WTC11 (cell line): Measurements from ENCODE around the gene OCIAD1. TPM values are rescaled to one million over a fixed set of nuclear protein-coding genes. Genes with fewer than 3 reads are reported as not detected.

ENCODE experiments used
- ATAC-seq: fragments of 200-7000 bp; cut with Tn5 transposase; 2 replicates; pipeline ENCODE4 v1.10.0; 2021; ENCODE audit warnings: mild to moderate bottlenecking, moderate library complexity
- CTCF ChIA-PET: fragments of 300-600 bp; sonication (Branson Sonifier 250); formaldehyde crosslinking; loops from one replicate; lab custom pipeline; 2021; ENCODE audit warnings: antibody characterized with exemption; lab: Charles Lee
- POLR2A ChIA-PET: fragments of 350-600 bp; sonication (Branson Sonifier 250); formaldehyde crosslinking; loops from one replicate; lab custom pipeline; 2021; ENCODE audit warnings: antibody characterized with exemption; lab: Charles Lee
- DNase-seq: peaks from one replicate; pipeline ENCODE4 v3.0.0; 2021; ENCODE audit warnings: low spot score
- H3K27ac Mint-ChIP-seq: 2 replicates; pipeline ENCODE4 v1.8.0; 2021; ENCODE audit warnings: mixed read lengths
- H3K27me3 Mint-ChIP-seq: 2 replicates; pipeline ENCODE4 v1.8.0; 2021; ENCODE audit warnings: low read depth, mild to moderate bottlenecking, moderate library complexity, mixed read lengths
- H3K36me3 Mint-ChIP-seq: 2 replicates; pipeline ENCODE4 v1.8.0; 2021; ENCODE audit warnings: mixed read lengths
- H3K4me1 Mint-ChIP-seq: 2 replicates; pipeline ENCODE4 v1.8.0; 2022; ENCODE audit warnings: mixed read lengths
- H3K4me3 Mint-ChIP-seq: 2 replicates; pipeline ENCODE4 v1.8.0; 2021; ENCODE audit warnings: mild to moderate bottlenecking, moderate library complexity, mixed read lengths
- H3K9me3 Mint-ChIP-seq: 2 replicates; pipeline ENCODE4 v1.8.0; 2021; ENCODE audit warnings: mixed read lengths
- E2F4 ChIP-seq: sonication (generic); formaldehyde crosslinking; IDR thresholded peaks from 2 replicates; pipeline ENCODE4 v1.8.1; 2022; ENCODE audit warnings: low read depth, mild to moderate bottlenecking, moderate library complexity, missing genetic modification reagents, borderline replicate concordance
- ELF4 ChIP-seq: sonication (generic); formaldehyde crosslinking; IDR thresholded peaks from 2 replicates; pipeline ENCODE4 v1.8.1; 2022; ENCODE audit warnings: low read depth, mild to moderate bottlenecking, moderate library complexity, missing genetic modification reagents
- ETV6 ChIP-seq: sonication (generic); formaldehyde crosslinking; IDR thresholded peaks from 2 replicates; pipeline ENCODE4 v1.8.1; 2022; ENCODE audit warnings: mild to moderate bottlenecking, missing genetic modification reagents
- GRHL2 ChIP-seq: fragments of 250-450 bp; sonication (Bioruptor Pico); IDR thresholded peaks from 2 replicates; pipeline ENCODE4 v1.8.0; 2022; ENCODE audit warnings: mild to moderate bottlenecking, moderate library complexity; ENCODE audit not compliant: insufficient replicate concordance, severe bottlenecking
- GTF2I ChIP-seq: fragments of 250-450 bp; sonication (Bioruptor Pico); conservative IDR thresholded peaks from 2 replicates; pipeline ENCODE4 v1.4.0; 2021; ENCODE audit warnings: mild to moderate bottlenecking
- IRF2 ChIP-seq: sonication (generic); formaldehyde crosslinking; IDR thresholded peaks from 2 replicates; pipeline ENCODE4 v1.8.0; 2022; ENCODE audit warnings: low read depth, missing genetic modification reagents, borderline replicate concordance
- JUN ChIP-seq: sonication (generic); formaldehyde crosslinking; IDR thresholded peaks from 2 replicates; pipeline ENCODE4 v1.8.0; 2023; ENCODE audit warnings: mild to moderate bottlenecking, missing genetic modification reagents
- NFATC4 ChIP-seq: fragments of 250-450 bp; sonication (Bioruptor Pico); IDR thresholded peaks from 2 replicates; pipeline ENCODE4 v1.9.0; 2021; ENCODE audit warnings: mild to moderate bottlenecking
- NFYB ChIP-seq: sonication (generic); formaldehyde crosslinking; conservative IDR thresholded peaks from 2 replicates; pipeline ENCODE4 v1.8.0; 2022; ENCODE audit warnings: low read depth, missing genetic modification reagents
- NR1H2 ChIP-seq: sonication (generic); formaldehyde crosslinking; IDR thresholded peaks from 2 replicates; pipeline ENCODE4 v1.9.0; 2021; ENCODE audit warnings: mild to moderate bottlenecking, moderate library complexity, missing genetic modification reagents
- RELA ChIP-seq: sonication (generic); formaldehyde crosslinking; IDR thresholded peaks from 2 replicates; pipeline ENCODE4 v1.8.1; 2022; ENCODE audit warnings: missing genetic modification reagents, mild to moderate bottlenecking, borderline replicate concordance
- RORB ChIP-seq: fragments of 250-450 bp; sonication (Bioruptor Pico); IDR thresholded peaks from 2 replicates; pipeline ENCODE4 v1.9.0; 2021; ENCODE audit warnings: mild to moderate bottlenecking
- SMAD3 ChIP-seq: sonication (generic); formaldehyde crosslinking; IDR thresholded peaks from 2 replicates; pipeline ENCODE4 v1.8.0; 2022; ENCODE audit warnings: missing genetic modification reagents, mild to moderate bottlenecking, borderline replicate concordance
- SMAD4 ChIP-seq: sonication (generic); formaldehyde crosslinking; IDR thresholded peaks from 2 replicates; pipeline ENCODE4 v1.8.0; 2022; ENCODE audit warnings: mild to moderate bottlenecking, missing genetic modification reagents
- SOX15 ChIP-seq: fragments of 250-450 bp; sonication (Bioruptor Pico); IDR thresholded peaks from 2 replicates; pipeline ENCODE4 v1.9.0; 2021; ENCODE audit warnings: mild to moderate bottlenecking
- TCF7 ChIP-seq: sonication (generic); formaldehyde crosslinking; IDR thresholded peaks from 2 replicates; pipeline ENCODE4 v1.8.0; 2022; ENCODE audit warnings: mild to moderate bottlenecking, low read depth, missing genetic modification reagents, moderate library complexity
- ZBTB21 ChIP-seq: sonication (generic); formaldehyde crosslinking; IDR thresholded peaks from 2 replicates; pipeline ENCODE4 v1.8.1; 2023; ENCODE audit warnings: mild to moderate bottlenecking, missing genetic modification reagents, borderline replicate concordance
- ZNF121 ChIP-seq: sonication (generic); formaldehyde crosslinking; IDR thresholded peaks from 2 replicates; pipeline ENCODE4 v1.8.0; 2023; ENCODE audit warnings: missing genetic modification reagents
- ZNF138 ChIP-seq: sonication (generic); formaldehyde crosslinking; conservative IDR thresholded peaks from 2 replicates; pipeline ENCODE4 v1.8.1; 2022; ENCODE audit warnings: mild to moderate bottlenecking, moderate library complexity, missing genetic modification reagents
- ZNF219 ChIP-seq: sonication (generic); formaldehyde crosslinking; IDR thresholded peaks from 2 replicates; pipeline ENCODE4 v1.8.0; 2023; ENCODE audit warnings: missing genetic modification reagents, mild to moderate bottlenecking, borderline replicate concordance
- ZNF317 ChIP-seq: sonication (generic); formaldehyde crosslinking; IDR thresholded peaks from 2 replicates; pipeline ENCODE4 v1.8.1; 2023; ENCODE audit warnings: low read depth, mild to moderate bottlenecking, moderate library complexity, missing genetic modification reagents, borderline replicate concordance
- ZNF396 ChIP-seq: fragments of 250-450 bp; sonication (Bioruptor Pico); IDR thresholded peaks from 2 replicates; pipeline ENCODE4 v1.8.0; 2021; ENCODE audit warnings: mild to moderate bottlenecking, moderate library complexity, borderline replicate concordance
- total RNA-seq: library from RNA; stranded (reverse); gene quantifications from 3 replicates; pipeline ENCODE4 v1.2.3, GENCODE V29; 2021
- TF ChIP-seq, protein P1 (sequence below): sonication (generic); formaldehyde crosslinking; IDR thresholded peaks from 2 replicates; pipeline ENCODE4 v1.8.1; 2023; ENCODE audit warnings: mild to moderate bottlenecking, moderate library complexity, missing genetic modification reagents
- TF ChIP-seq, protein P2 (sequence below): sonication (generic); formaldehyde crosslinking; IDR thresholded peaks from 2 replicates; pipeline ENCODE4 v1.8.0; 2023; ENCODE audit warnings: missing genetic modification reagents
- TF ChIP-seq, protein P3 (sequence below): sonication (generic); formaldehyde crosslinking; IDR thresholded peaks from 2 replicates; pipeline ENCODE4 v1.8.1; 2023; ENCODE audit warnings: mild to moderate bottlenecking, missing genetic modification reagents, moderate library complexity

The OCIAD1 gene
- total RNA-seq, 1 experiment from 2014 or later, result 135 TPM

DNA sequence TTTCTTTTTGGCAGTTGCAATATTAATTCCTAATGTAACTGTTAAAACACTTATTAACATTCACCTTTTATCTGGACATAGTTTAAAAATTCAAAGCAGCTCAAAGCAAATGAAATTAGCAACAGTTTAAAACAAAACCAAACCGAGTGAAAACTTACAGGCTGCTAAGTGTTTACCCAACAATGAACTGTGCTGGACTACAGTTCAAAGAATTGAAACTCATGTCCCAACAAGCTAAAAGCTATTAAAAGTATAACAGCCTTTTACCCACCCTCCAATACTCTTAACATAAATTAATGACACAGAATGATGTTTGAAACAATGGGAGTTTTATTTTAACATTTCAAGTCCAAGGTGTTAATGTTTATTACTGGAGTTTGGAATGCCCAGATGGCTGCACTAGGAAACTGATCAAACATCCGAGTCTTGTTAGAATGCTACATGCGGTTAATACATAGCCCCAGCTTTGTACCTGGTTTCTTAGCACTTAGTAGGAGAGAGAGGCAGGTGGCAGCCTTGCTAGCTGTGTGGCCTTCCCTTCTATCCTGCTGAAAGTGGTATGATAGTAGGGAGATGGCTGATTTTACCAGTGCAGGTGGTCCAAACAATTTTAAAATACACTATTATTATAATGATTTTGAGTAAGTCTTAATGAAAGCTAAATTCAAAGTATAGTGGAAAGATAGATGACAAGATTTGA, 29.7 kb upstream of the OCIAD1 start:
- peaks cover 4% of the 10 kb centered on the region for H3K9me3 Mint-ChIP-seq
- peaks cover 19% of the 10 kb centered on the region for H3K4me1 Mint-ChIP-seq
- H3K36me3 Mint-ChIP-seq, result no peaks in the 10 kb centered on the region
- DNase-seq (no peak), ATAC-seq (peak; percentile 62)
- H3K4me3 Mint-ChIP-seq, result no peak overlapping the region
- H3K27ac Mint-ChIP-seq, result no peak overlapping the region
- ChIA-PET POLR2A (no interaction called here), CTCF (interaction anchor here (0.7 kb wide), 1 partner anchor 25 kb away, joined by 4 read pairs; no protein-coding TSS in a partner anchor)
- H3K27me3 Mint-ChIP-seq, result no peaks in the 10 kb centered on the region; the same call in 1 of the 2 replicates
- no peak for TF ChIP-seq TCF7 (CRISPR knock-in tag)
- no peak for TF ChIP-seq SMAD4
- TF ChIP-seq ZNF121 (CRISPR knock-in tag), result no peak
- no peak for TF ChIP-seq RORB (CRISPR knock-in tag)

DNA sequence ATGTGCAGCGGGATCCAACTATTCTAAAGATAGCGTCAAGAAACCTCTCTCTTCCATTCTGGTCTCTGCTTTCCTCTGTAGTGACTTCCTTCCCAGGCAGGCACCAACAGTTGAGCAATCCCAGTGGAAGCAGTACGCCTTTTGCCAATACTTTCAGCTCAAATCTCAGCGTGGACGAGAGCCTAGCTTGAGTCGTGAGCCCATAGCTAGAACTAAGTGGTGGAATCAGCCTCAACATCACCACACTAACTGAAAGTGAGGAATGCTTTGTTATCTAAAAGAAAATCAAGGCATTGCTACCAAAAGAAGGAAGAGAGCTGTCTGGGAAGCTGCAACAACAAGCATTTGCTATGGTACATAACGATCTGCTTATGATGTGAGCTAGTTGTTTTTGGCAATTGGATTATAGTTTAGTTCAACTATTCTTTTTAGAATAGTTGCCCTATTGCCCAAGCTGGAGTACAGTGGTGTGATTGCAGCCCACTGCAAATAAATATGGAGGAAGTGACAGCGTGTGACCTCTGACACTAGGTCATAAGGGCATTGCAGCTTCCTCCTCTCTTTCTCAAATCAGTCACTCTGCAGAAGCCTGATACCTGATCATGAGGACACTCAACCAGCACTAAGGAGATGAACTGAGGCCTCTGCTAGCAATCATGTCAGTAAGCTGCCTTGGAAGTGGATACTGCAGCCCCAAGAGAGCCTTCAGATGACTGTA, 26.1 kb upstream of the OCIAD1 start:
- H3K9me3 Mint-ChIP-seq, result peaks cover 4% of the 10 kb centered on the region
- POLR2A ChIA-PET, result interaction anchor here (0.8 to 1.1 kb wide), 3 partner anchors 13 to 24 kb away, joined by 3 read pairs; partner anchors contain the start of gene FRYL
- 0 out of 2 replicates have a peak, but pooled peaks cover 3% of the 10 kb centered on the region for H3K4me1 Mint-ChIP-seq
- H3K27me3 Mint-ChIP-seq, result no peaks in the 10 kb centered on the region; the same call in 1 of the 2 replicates
- TF ChIP-seq, protein P1, sequence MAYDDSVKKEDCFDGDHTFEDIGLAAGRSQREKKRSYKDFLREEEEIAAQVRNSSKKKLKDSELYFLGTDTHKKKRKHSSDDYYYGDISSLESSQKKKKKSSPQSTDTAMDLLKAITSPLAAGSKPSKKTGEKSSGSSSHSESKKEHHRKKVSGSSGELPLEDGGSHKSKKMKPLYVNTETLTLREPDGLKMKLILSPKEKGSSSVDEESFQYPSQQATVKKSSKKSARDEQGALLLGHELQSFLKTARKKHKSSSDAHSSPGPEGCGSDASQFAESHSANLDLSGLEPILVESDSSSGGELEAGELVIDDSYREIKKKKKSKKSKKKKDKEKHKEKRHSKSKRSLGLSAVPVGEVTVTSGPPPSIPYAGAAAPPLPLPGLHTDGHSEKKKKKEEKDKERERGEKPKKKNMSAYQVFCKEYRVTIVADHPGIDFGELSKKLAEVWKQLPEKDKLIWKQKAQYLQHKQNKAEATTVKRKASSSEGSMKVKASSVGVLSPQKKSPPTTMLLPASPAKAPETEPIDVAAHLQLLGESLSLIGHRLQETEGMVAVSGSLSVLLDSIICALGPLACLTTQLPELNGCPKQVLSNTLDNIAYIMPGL (CRISPR knock-in tag), result no peak
- TF ChIP-seq, all 79 proteins: peak for 0
- Mint-ChIP-seq H3K4me3 (no peak overlapping the region), H3K27ac (peak overlapping the region; percentile 83), H3K36me3 (no peaks in the 10 kb centered on the region)
- no peak for DNase-seq
- ATAC-seq, result no peak
- CTCF ChIA-PET, result interaction anchor here (0.9 to 1.0 kb wide), 2 partner anchors 140 to 248 kb away, joined by 3 to 6 read pairs; no protein-coding TSS in a partner anchor

- ATAC-seq (no peak), DNase-seq (no peak)
- no peak for TF ChIP-seq GRHL2
- TF ChIP-seq ZNF396 (CRISPR knock-in tag), result no peak
- TF ChIP-seq E2F4 (CRISPR knock-in tag), result no peak
- TF ChIP-seq TCF7 (CRISPR knock-in tag), result no peak
- no peak for TF ChIP-seq RELA
- TF ChIP-seq, protein P2, sequence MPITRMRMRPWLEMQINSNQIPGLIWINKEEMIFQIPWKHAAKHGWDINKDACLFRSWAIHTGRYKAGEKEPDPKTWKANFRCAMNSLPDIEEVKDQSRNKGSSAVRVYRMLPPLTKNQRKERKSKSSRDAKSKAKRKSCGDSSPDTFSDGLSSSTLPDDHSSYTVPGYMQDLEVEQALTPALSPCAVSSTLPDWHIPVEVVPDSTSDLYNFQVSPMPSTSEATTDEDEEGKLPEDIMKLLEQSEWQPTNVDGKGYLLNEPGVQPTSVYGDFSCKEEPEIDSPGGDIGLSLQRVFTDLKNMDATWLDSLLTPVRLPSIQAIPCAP (CRISPR knock-in tag), result no peak
- TF ChIP-seq ETV6, result no peak
- TF ChIP-seq SOX15 (CRISPR knock-in tag), result no peak
- Mint-ChIP-seq H3K9me3 (no peaks in the 10 kb centered on the region), H3K27ac (no peak overlapping the region), H3K27me3 (no peaks in the 10 kb centered on the region), H3K4me1 (peaks cover 9% of the 10 kb centered on the region), H3K4me3 (no peak overlapping the region), H3K36me3 (no peaks in the 10 kb centered on the region)
- ChIA-PET CTCF (no interaction called here), POLR2A (no interaction called here)
These were observed 18.0 kb upstream of the OCIAD1 start for GRCh38 chr4:48812866-48813265.

- ATAC-seq (no peak), DNase-seq (no peak)
- ChIA-PET POLR2A (interaction anchor here (0.8 kb wide), 1 partner anchor 27 kb away, joined by 3 read pairs; no protein-coding TSS in a partner anchor), CTCF (no interaction called here)
- Mint-ChIP-seq H3K9me3 (no peaks in the 10 kb centered on the region), H3K27ac (no peak overlapping the region), H3K4me1 (peaks cover 9% of the 10 kb centered on the region), H3K36me3 (no peaks in the 10 kb centered on the region), H3K4me3 (no peak overlapping the region), H3K27me3 (no peaks in the 10 kb centered on the region)
- TF ChIP-seq ZBTB21 (CRISPR knock-in tag) (no peak), ZNF138 (CRISPR knock-in tag) (no peak), NR1H2 (no peak), ZNF219 (CRISPR knock-in tag) (no peak), NFATC4 (CRISPR knock-in tag) (no peak), GTF2I (CRISPR knock-in tag) (no peak), IRF2 (CRISPR knock-in tag) (no peak), SMAD3 (CRISPR knock-in tag) (no peak), JUN (CRISPR knock-in tag) (no peak), NFYB (no peak), ZNF317 (no peak), ELF4 (CRISPR knock-in tag) (no peak)
- TF ChIP-seq, protein P3, sequence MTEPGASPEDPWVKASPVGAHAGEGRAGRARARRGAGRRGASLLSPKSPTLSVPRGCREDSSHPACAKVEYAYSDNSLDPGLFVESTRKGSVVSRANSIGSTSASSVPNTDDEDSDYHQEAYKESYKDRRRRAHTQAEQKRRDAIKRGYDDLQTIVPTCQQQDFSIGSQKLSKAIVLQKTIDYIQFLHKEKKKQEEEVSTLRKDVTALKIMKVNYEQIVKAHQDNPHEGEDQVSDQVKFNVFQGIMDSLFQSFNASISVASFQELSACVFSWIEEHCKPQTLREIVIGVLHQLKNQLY (CRISPR knock-in tag), result no peak
These were observed 16.9 kb upstream of the OCIAD1 start for GRCh38 chr4:48813964-48814363.
